CD14-positive monocyte (primary cell): ENCODE data around the gene GALNTL6. TPM values are rescaled to one million over a fixed set of nuclear protein-coding genes. Genes with fewer than 3 reads are reported as not detected.

ENCODE experiments used
- DNase-seq, 3 donors: peaks; one replicate each; pipeline ENCODE4 v3.0.0-alpha.2; 2011 to 2022
- H2AFZ ChIP-seq: 2 replicates; pipeline ENCODE4 v1.6.0; 2012; ENCODE audit warnings: mild to moderate bottlenecking, low read depth, low read length, inconsistent platforms; ENCODE audit not compliant: insufficient read depth, poor library complexity, severe bottlenecking
- H3K27ac ChIP-seq, 2 donors: 1 replicate in 1 of 2; 2 replicates in 1 of 2; pipeline ENCODE4 v1.5.1; 2012 to 2013; ENCODE audit warnings: low read length in 2 of 2, control low read depth in 1 of 2, inconsistent platforms in 1 of 2, low read depth in 1 of 2, mild to moderate bottlenecking in 1 of 2
- H3K27me3 ChIP-seq, 2 donors: one replicate each; pipeline versions ENCODE4 v1.6.0 to v1.6.1; 2011 to 2013; ENCODE audit warnings: low read length in 2 of 2; ENCODE audit not compliant: control insufficient read depth in 2 of 2, insufficient read depth in 2 of 2
- H3K36me3 ChIP-seq, 2 donors: replicated peaks in 1 of 2; 1 replicate in 1 of 2; 2 replicates in 1 of 2; pipeline versions ENCODE4 v1.5.1 to v1.6.1; 2012 to 2013; ENCODE audit warnings: low read length in 2 of 2, control low read depth in 1 of 2, inconsistent platforms in 1 of 2, mild to moderate bottlenecking in 1 of 2; ENCODE audit not compliant: insufficient read depth in 2 of 2, control insufficient read depth in 1 of 2
- H3K4me1 ChIP-seq, 2 donors: 1 replicate in 1 of 2; 2 replicates in 1 of 2; pipeline versions ENCODE4 v1.5.1 to v1.6.1; 2012 to 2013; ENCODE audit warnings: low read length in 2 of 2, control low read depth in 1 of 2, inconsistent platforms in 1 of 2, mild to moderate bottlenecking in 1 of 2, moderate library complexity in 1 of 2; ENCODE audit not compliant: insufficient read depth in 2 of 2, control insufficient read depth in 1 of 2
- H3K4me2 ChIP-seq: replicated peaks from 2 replicates; pipeline ENCODE3; 2012; ENCODE audit warnings: low read length, moderate library complexity, mild to moderate bottlenecking; ENCODE audit not compliant: poor library complexity, severe bottlenecking; ENCODE audit errors: extremely low read depth
- H3K4me3 ChIP-seq, 3 experiments: fragments of 200-600 bp in 1 of 3; sonication (generic) in 1 of 3; replicated peaks in 1 of 3; 1 replicate in 2 of 3; 2 replicates in 1 of 3; pipeline ENCODE4 v1.5.1; 2011 to 2013; ENCODE audit warnings: low read length in 3 of 3, mild to moderate bottlenecking in 3 of 3, control low read depth in 2 of 3, low read depth in 2 of 3, inconsistent platforms in 1 of 3, moderate library complexity in 1 of 3
- H3K79me2 ChIP-seq: 2 replicates; pipeline ENCODE4 v1.6.0; 2012; ENCODE audit warnings: mild to moderate bottlenecking, control low read depth, inconsistent platforms, low read length, moderate library complexity; ENCODE audit not compliant: insufficient read depth
- H3K9ac ChIP-seq: 2 replicates; pipeline ENCODE4 v1.6.0; 2017; ENCODE audit warnings: low read length, mild to moderate bottlenecking; ENCODE audit not compliant: insufficient read depth, poor library complexity, severe bottlenecking
- H3K9me3 ChIP-seq, 2 donors: replicated peaks in 1 of 2; 1 replicate in 1 of 2; 2 replicates in 1 of 2; pipeline versions ENCODE4 v1.5.1 to v1.6.1; 2012 to 2013; ENCODE audit warnings: low read length in 2 of 2, control low read depth in 1 of 2; ENCODE audit not compliant: control insufficient read depth in 1 of 2, insufficient read depth in 1 of 2
- H4K20me1 ChIP-seq: 2 replicates; pipeline ENCODE4 v1.6.0; 2012; ENCODE audit warnings: mild to moderate bottlenecking, low read length, control low read depth, moderate library complexity; ENCODE audit not compliant: insufficient read depth
- H3K27ac Mint-ChIP-seq, 7 donors: one replicate each; pipeline ENCODE4 v1.8.0; 2020; ENCODE audit warnings: mild to moderate bottlenecking in 7 of 7, mixed read lengths in 7 of 7, moderate library complexity in 6 of 7, inconsistent platforms in 2 of 7
- H3K27me3 Mint-ChIP-seq, 3 donors: one replicate each; pipeline ENCODE4 v1.8.0; 2021 to 2022; ENCODE audit warnings: low read depth in 3 of 3, mild to moderate bottlenecking in 3 of 3, mixed read lengths in 3 of 3, moderate library complexity in 3 of 3, inconsistent platforms in 1 of 3
- H3K36me3 Mint-ChIP-seq, 2 donors: one replicate each; pipeline ENCODE4 v1.8.0; 2020; ENCODE audit warnings: mixed read lengths in 2 of 2, inconsistent platforms in 1 of 2, mild to moderate bottlenecking in 1 of 2
- H3K4me1 Mint-ChIP-seq: one replicate; pipeline ENCODE4 v1.8.0; 2020; ENCODE audit warnings: mild to moderate bottlenecking, mixed read lengths
- H3K4me3 Mint-ChIP-seq, 2 donors: one replicate each; pipeline ENCODE4 v1.8.0; 2020; ENCODE audit warnings: mild to moderate bottlenecking in 2 of 2, mixed read lengths in 2 of 2, moderate library complexity in 1 of 2
- H3K9me3 Mint-ChIP-seq, 7 donors: one replicate each; pipeline ENCODE4 v1.8.0; 2020 to 2022; ENCODE audit warnings: mixed read lengths in 7 of 7, mild to moderate bottlenecking in 6 of 7, moderate library complexity in 6 of 7, inconsistent platforms in 2 of 7
- CTCF ChIP-seq: fragments of 200-600 bp; IDR thresholded peaks from one replicate; pipeline ENCODE4 v1.8.0; 2022; ENCODE audit warnings: antibody characterized with exemption, mild to moderate bottlenecking
- WGBS: methylation state at CpG from one replicate; pipeline ENCODE4 v1.1.5; 2013; ENCODE audit warnings: missing lambda C conversion rate; ENCODE audit not compliant: insufficient coverage; 5-methylcytosine and 5-hydroxymethylcytosine counted together
- intact Hi-C, 2 donors: fragments of 100-400 bp; cut with micrococcal nuclease; formaldehyde crosslinking; loops; one replicate each; pipeline versions ENCODE4 v1.15.0 to v1.15.1; 2023
- polyA plus RNA-seq, 3 donors: library from polyadenylated mRNA; depleted of rRNA in 1 of 3; unstranded in 2 of 3; stranded (reverse) in 1 of 3; fragments of 300-500 nt in 2 of 3; fragments of >200 nt in 1 of 3; fragmentation: Illumina TruSeq in 2 of 3; gene quantifications; 1 replicate in 2 of 3; 2 replicates in 1 of 3; pipeline ENCODE4 v1.2.3, GENCODE V29; 2012 to 2021

GALNTL6 gene
- polyA plus RNA-seq, 3 donors = 0.05 TPM; not detected in 2

GRCh38 chr4:173051232-173051631, 1238.0 kb downstream of the GALNTL6 start:
- no peaks in the 10 kb centered on the region for H3K9me3 Mint-ChIP-seq
- Histone ChIP-seq H3K27me3 (no peaks in the 10 kb centered on the region), H3K36me3 (no peaks in the 10 kb centered on the region), H3K4me3 (no peak overlapping the region), H3K79me2 (no peaks in the 10 kb centered on the region), H3K9me3 (no peaks in the 10 kb centered on the region), H3K4me1 (no peaks in the 10 kb centered on the region), H3K27ac (no peak overlapping the region), H3K9ac (no peak overlapping the region), H4K20me1 (no peaks in the 10 kb centered on the region), H3K4me2 (no peak overlapping the region), H2AFZ (no peak overlapping the region)
- no peak for DNase-seq
- H3K27me3 Mint-ChIP-seq = peaks cover 0 to 2% (median under 1%) of the 10 kb centered on the region in 3 donors
- no CpG with 5 or more reads among the region's 2 CpGs for WGBS
- intact Hi-C loops = no loop called here
- no peak overlapping the region for H3K4me3 Mint-ChIP-seq
- no peaks in the 10 kb centered on the region for H3K4me1 Mint-ChIP-seq
- H3K27ac Mint-ChIP-seq = no peak overlapping the region
- no peaks in the 10 kb centered on the region for H3K36me3 Mint-ChIP-seq
- TF ChIP-seq CTCF = no peak

DNA sequence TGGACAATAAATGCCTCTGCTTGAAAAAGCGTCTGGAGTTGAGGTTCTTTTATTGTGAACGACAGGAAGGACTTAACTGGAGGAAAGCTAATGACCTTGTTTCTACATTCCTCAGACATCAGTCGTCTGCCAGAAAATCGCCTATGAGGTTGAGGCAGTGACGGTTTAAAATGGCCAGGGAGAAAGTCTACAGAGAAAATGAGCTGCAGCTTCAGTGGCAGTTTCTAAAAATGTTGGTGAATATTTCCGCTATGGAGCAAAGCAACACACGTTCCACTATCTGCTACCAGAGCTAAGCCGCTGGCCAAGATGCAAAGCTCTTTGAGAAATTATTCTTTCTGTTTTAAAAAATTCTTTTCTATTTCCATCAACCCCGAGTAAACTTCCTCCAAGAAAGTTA, 1238.5 kb downstream of the GALNTL6 start:
- no peaks in the 10 kb centered on the region for H3K4me1 ChIP-seq
- no peak overlapping the region for H3K9ac ChIP-seq
- Mint-ChIP-seq H3K4me1 (no peaks in the 10 kb centered on the region), H3K27ac (no peak overlapping the region), H3K4me3 (no peak overlapping the region), H3K27me3 (peaks cover 0 to 2% (median 2%) of the 10 kb centered on the region in 3 donors), H3K36me3 (no peaks in the 10 kb centered on the region), H3K9me3 (no peaks in the 10 kb centered on the region)
- 100% methylated on average over 2 of the region's 9 CpGs for WGBS
- no peaks in the 10 kb centered on the region for H3K27me3 ChIP-seq
- TF ChIP-seq CTCF = no peak
- H4K20me1 ChIP-seq = no peaks in the 10 kb centered on the region
- H3K4me3 ChIP-seq = no peak overlapping the region
- no peaks in the 10 kb centered on the region for H3K36me3 ChIP-seq
- H3K4me2 ChIP-seq = no peak overlapping the region
- no peak overlapping the region for H2AFZ ChIP-seq
- DNase-seq = no peak
- intact Hi-C loops = no loop called here
- no peaks in the 10 kb centered on the region for H3K9me3 ChIP-seq
- no peaks in the 10 kb centered on the region for H3K79me2 ChIP-seq
- no peak overlapping the region for H3K27ac ChIP-seq
